ENCODE measurements around the gene TUB. TPM values are rescaled to one million over a fixed set of nuclear protein-coding genes. Genes with fewer than 3 reads are reported as not detected.

Gene TUB
- total and polyA plus RNA-seq, 2 of the 8 experiments (the other 6 are each of a cell fraction or from before 2014, with no cell fraction given) = 15.3 to 31.3 TPM

GRCh38 chr11:8049084-8049483 lies 31.9 kb upstream of the TUB start:
- Histone ChIP-seq H2BK5ac (ENCODE audit: low read depth, low read length) (no peak overlapping the region), H2BK15ac (ENCODE audit: low read length) (no peak overlapping the region), H4K8ac (ENCODE audit: extremely low read depth, insufficient read depth, low read length) (no peak overlapping the region), H3K4me2 (ENCODE audit: insufficient read depth in 1 of 2, low read depth in 2 of 2, low read length in 2 of 2) (no peak overlapping the region), H2AFZ (ENCODE audit: low read length) (no peak overlapping the region), H3K9me3 (ENCODE audit: insufficient read depth in 2 of 2, low read depth in 1 of 2, low read length in 1 of 2) (no peaks in the 10 kb centered on the region), H3K4ac (replicated peaks; ENCODE audit: insufficient read length, low read depth, low read length) (no peak overlapping the region), H3K79me2 (ENCODE audit: control insufficient read depth in 1 of 2, insufficient read depth in 2 of 2, low read length in 2 of 2) (no peaks in the 10 kb centered on the region), H3K18ac (ENCODE audit: extremely low read depth, low read length) (no peak overlapping the region), H3K27me3 (replicated peaks in 1 of 4; ENCODE audit: control insufficient read depth in 3 of 4, extremely low read depth in 1 of 4, insufficient read depth in 3 of 4, low read length in 3 of 4) (no peaks in the 10 kb centered on the region), H4K5ac (ENCODE audit: insufficient read length, low read depth, low read length) (no peak overlapping the region), H3K23me2 (ENCODE audit: low read depth, low read length) (no peaks in the 10 kb centered on the region), H2BK12ac (ENCODE audit: low read depth, low read length) (no peak overlapping the region), H2BK20ac (ENCODE audit: low read length) (no peak overlapping the region; the same call in 1 of the 2 replicates), H3K23ac (ENCODE audit: insufficient read length) (no peak overlapping the region), H3K14ac (ENCODE audit: insufficient read length) (no peak overlapping the region), H2BK120ac (replicated peaks; ENCODE audit: low read depth, low read length) (no peak overlapping the region), H3K36me3 (ENCODE audit: control insufficient read depth in 2 of 4, insufficient read depth in 4 of 4, low read length in 3 of 4) (no peaks in the 10 kb centered on the region), H4K20me1 (replicated peaks in 1 of 2; ENCODE audit: control insufficient read depth in 1 of 2, insufficient read depth in 2 of 2, low read length in 2 of 2) (no peaks in the 10 kb centered on the region), H3K27ac (ENCODE audit: low read depth, low read length) (no peak overlapping the region), H3K4me3 (ENCODE audit: extremely low read depth in 1 of 4, insufficient read depth in 2 of 4, low read depth in 3 of 4, low read length in 4 of 4) (no peak overlapping the region), H3K9ac (replicated peaks in 1 of 4; ENCODE audit: extremely low read depth in 1 of 4, low read depth in 3 of 4, low read length in 3 of 4) (no peak overlapping the region), H3K79me1 (ENCODE audit: low read depth, low read length) (no peaks in the 10 kb centered on the region), H4K91ac (replicated peaks; ENCODE audit: insufficient read length, low read length) (no peak overlapping the region), H3K56ac (replicated peaks; ENCODE audit: insufficient read length, low read depth, low read length) (no peak overlapping the region), H3K4me1 (replicated peaks in 1 of 4; ENCODE audit: control insufficient read depth in 3 of 4, insufficient read depth in 4 of 4, low read length in 3 of 4) (no peaks in the 10 kb centered on the region), H2AK5ac (ENCODE audit: low read depth, low read length) (no peak overlapping the region)
- 94% methylated on average over 3 of the region's 3 CpGs; no CpG with 5 or more reads in 1 of the 2 experiments for WGBS, 2 experiments (ENCODE audit: extremely low coverage in 1 of 2, insufficient coverage in 1 of 2, insufficient read length in 1 of 2, insufficient replicate concordance in 2 of 2, low coverage in 1 of 2, low lambda C conversion rate in 2 of 2, missing lambda C conversion rate in 1 of 2)
- TF ChIP-seq CBX5 (IDR thresholded peaks at IDR 0.05; ENCODE audit: low read depth, low read length) = no peak
- peak in 1 of 2 experiments; percentile 24 for DNase-seq (ENCODE audit: low read depth in 1 of 2, low spot score in 2 of 2)
- no peak for FAIRE-seq
- ChIA-PET POLR2A (ENCODE audit: partially characterized antibody) (no interaction called here), CTCF (ENCODE audit: partially characterized antibody) (interaction anchor here (1.0 to 31.7 kb wide), 6 partner anchors 8 to 42 kb away, joined by 3 to 1283 read pairs (median 24); partner anchors contain the start of gene TUB)
